Measurements from ENCODE around the gene CRYZL1.

The CRYZL1 gene

GRCh38 chr21:33648555-33648954, 7.0 kb upstream of the CRYZL1 start:
- no peak overlapping the region for H4K91ac ChIP-seq (ENCODE audit: low read depth, low read length, poor library complexity)
- H3K36me3 ChIP-seq (replicated peaks in 1 of 2; ENCODE audit: control insufficient read depth in 2 of 2, insufficient read depth in 2 of 2, low read length in 2 of 2): no peaks in the 10 kb centered on the region
- no peak overlapping the region for H2AK5ac ChIP-seq (ENCODE audit: low read depth, low read length)
- no peak overlapping the region for H3K23ac ChIP-seq (ENCODE audit: low read depth, low read length, poor library complexity)
- peaks cover 0 to 6% of the 10 kb centered on the region in 2 donors for H3K4me1 ChIP-seq (ENCODE audit: control insufficient read depth in 2 of 2, insufficient read depth in 1 of 2, low read depth in 1 of 2, low read length in 2 of 2)
- no peak overlapping the region for H2BK5ac ChIP-seq (ENCODE audit: low read length)
- no peak overlapping the region for H3K4me3 ChIP-seq (ENCODE audit: low read length in 2 of 2)
- H3K4ac ChIP-seq (ENCODE audit: low read length): no peak overlapping the region
- no peak overlapping the region for H2BK120ac ChIP-seq (ENCODE audit: low read depth, low read length)
- H2BK12ac ChIP-seq (ENCODE audit: low read length): no peak overlapping the region
- H2AFZ ChIP-seq (ENCODE audit: low read length): no peak overlapping the region
- no peak overlapping the region for H2BK15ac ChIP-seq (ENCODE audit: low read length)
- no peaks in the 10 kb centered on the region for H3K27me3 ChIP-seq (ENCODE audit: control insufficient read depth in 3 of 3, insufficient read depth in 3 of 3, low read depth in 1 of 3, low read length in 3 of 3)
- H3K4me2 ChIP-seq (ENCODE audit: insufficient read depth, low read length, poor library complexity, severe bottlenecking): no peak overlapping the region
- DNase-seq (ENCODE audit: low spot score): no peak
- no peak overlapping the region for H4K8ac ChIP-seq (ENCODE audit: low read depth, low read length)
- WGBS, 2 donors (ENCODE audit: extremely low coverage in 2 of 2, insufficient read length in 2 of 2, insufficient replicate concordance in 1 of 2): no CpG with 5 or more reads among the region's 1 CpG
- no peak overlapping the region for H3K9ac ChIP-seq (ENCODE audit: low read depth, low read length, poor library complexity)
- H3K18ac ChIP-seq (ENCODE audit: low read length): no peak overlapping the region
- peaks cover 0 to 2% of the 10 kb centered on the region in 2 donors for H3K9me3 ChIP-seq (replicated peaks in 1 of 2; ENCODE audit: control insufficient read depth in 2 of 2, insufficient read depth in 1 of 2, low read depth in 1 of 2, low read length in 2 of 2)
- no peak overlapping the region for H3K14ac ChIP-seq (ENCODE audit: low read length)
- H3K27ac ChIP-seq (replicated peaks; ENCODE audit: low read length): no peak overlapping the region
- peaks cover 5% of the 10 kb centered on the region for H3K79me1 ChIP-seq (ENCODE audit: low read depth, low read length)

- Histone ChIP-seq H3K9ac (ENCODE audit: low read depth, low read length, poor library complexity) (no peak overlapping the region), H2BK12ac (ENCODE audit: low read length) (no peak overlapping the region), H3K14ac (ENCODE audit: low read length) (no peak overlapping the region), H2BK120ac (ENCODE audit: low read depth, low read length) (no peak overlapping the region), H4K91ac (ENCODE audit: low read depth, low read length, poor library complexity) (no peak overlapping the region), H2BK15ac (ENCODE audit: low read length) (no peak overlapping the region), H3K27me3 (ENCODE audit: control insufficient read depth in 3 of 3, insufficient read depth in 3 of 3, low read depth in 1 of 3, low read length in 3 of 3) (no peaks in the 10 kb centered on the region), H2AFZ (ENCODE audit: low read length) (no peak overlapping the region), H4K8ac (ENCODE audit: low read depth, low read length) (no peak overlapping the region), H3K4me3 (ENCODE audit: low read length in 2 of 2) (no peak overlapping the region), H3K36me3 (replicated peaks in 1 of 2; ENCODE audit: control insufficient read depth in 2 of 2, insufficient read depth in 2 of 2, low read length in 2 of 2) (no peaks in the 10 kb centered on the region), H3K4me1 (ENCODE audit: control insufficient read depth in 2 of 2, insufficient read depth in 1 of 2, low read depth in 1 of 2, low read length in 2 of 2) (peaks cover 0 to 6% of the 10 kb centered on the region in 2 donors), H3K4ac (ENCODE audit: low read length) (no peak overlapping the region), H2BK5ac (ENCODE audit: low read length) (no peak overlapping the region), H2AK5ac (ENCODE audit: low read depth, low read length) (no peak overlapping the region), H3K23ac (ENCODE audit: low read depth, low read length, poor library complexity) (no peak overlapping the region), H3K9me3 (replicated peaks in 1 of 2; ENCODE audit: control insufficient read depth in 2 of 2, insufficient read depth in 1 of 2, low read depth in 1 of 2, low read length in 2 of 2) (peaks cover 0 to 2% of the 10 kb centered on the region in 2 donors), H3K4me2 (ENCODE audit: insufficient read depth, low read length, poor library complexity, severe bottlenecking) (no peak overlapping the region), H3K27ac (replicated peaks; ENCODE audit: low read length) (no peak overlapping the region), H3K18ac (ENCODE audit: low read length) (no peak overlapping the region), H3K79me1 (ENCODE audit: low read depth, low read length) (peaks cover 5% of the 10 kb centered on the region)
- no CpG with 5 or more reads among the region's 3 CpGs for WGBS, 2 donors (ENCODE audit: extremely low coverage in 2 of 2, insufficient read length in 2 of 2, insufficient replicate concordance in 1 of 2)
- DNase-seq (ENCODE audit: low spot score): no peak
Measured at GRCh38 chr21:33647587-33647986, 6.0 kb upstream of the CRYZL1 start.

- H3K4ac ChIP-seq (ENCODE audit: low read length): no peak overlapping the region
- H3K9ac ChIP-seq (ENCODE audit: low read depth, low read length, poor library complexity): no peak overlapping the region
- no peak overlapping the region for H2BK15ac ChIP-seq (ENCODE audit: low read length)
- H3K14ac ChIP-seq (ENCODE audit: low read length): no peak overlapping the region
- peaks cover 5% of the 10 kb centered on the region for H3K79me1 ChIP-seq (ENCODE audit: low read depth, low read length)
- no peak overlapping the region for H3K18ac ChIP-seq (ENCODE audit: low read length)
- DNase-seq (ENCODE audit: low spot score): no peak
- no peak overlapping the region for H2BK5ac ChIP-seq (ENCODE audit: low read length)
- no peak overlapping the region for H3K4me2 ChIP-seq (ENCODE audit: insufficient read depth, low read length, poor library complexity, severe bottlenecking)
- no peak overlapping the region for H2AFZ ChIP-seq (ENCODE audit: low read length)
- H3K4me1 ChIP-seq (ENCODE audit: control insufficient read depth in 2 of 2, insufficient read depth in 1 of 2, low read depth in 1 of 2, low read length in 2 of 2): peaks cover 0 to 3% of the 10 kb centered on the region in 2 donors
- no peaks in the 10 kb centered on the region for H3K27me3 ChIP-seq (ENCODE audit: control insufficient read depth in 3 of 3, insufficient read depth in 3 of 3, low read depth in 1 of 3, low read length in 3 of 3)
- no peak overlapping the region for H3K23ac ChIP-seq (ENCODE audit: low read depth, low read length, poor library complexity)
- H3K9me3 ChIP-seq (replicated peaks in 1 of 2; ENCODE audit: control insufficient read depth in 2 of 2, insufficient read depth in 1 of 2, low read depth in 1 of 2, low read length in 2 of 2): peaks cover 0 to 2% of the 10 kb centered on the region in 2 donors
- no peak overlapping the region for H2AK5ac ChIP-seq (ENCODE audit: low read depth, low read length)
- no peak overlapping the region for H3K27ac ChIP-seq (replicated peaks; ENCODE audit: low read length)
- H2BK12ac ChIP-seq (ENCODE audit: low read length): no peak overlapping the region
- H4K91ac ChIP-seq (ENCODE audit: low read depth, low read length, poor library complexity): no peak overlapping the region
- H2BK120ac ChIP-seq (ENCODE audit: low read depth, low read length): no peak overlapping the region
- no peaks in the 10 kb centered on the region for H3K36me3 ChIP-seq (replicated peaks in 1 of 2; ENCODE audit: control insufficient read depth in 2 of 2, insufficient read depth in 2 of 2, low read length in 2 of 2)
- no CpG with 5 or more reads among the region's 4 CpGs for WGBS, 2 donors (ENCODE audit: extremely low coverage in 2 of 2, insufficient read length in 2 of 2, insufficient replicate concordance in 1 of 2)
- H3K4me3 ChIP-seq (ENCODE audit: low read length in 2 of 2): no peak overlapping the region
- H4K8ac ChIP-seq (ENCODE audit: low read depth, low read length): no peak overlapping the region
Measured at GRCh38 chr21:33645730-33646129, 4.2 kb upstream of the CRYZL1 start.

- Histone ChIP-seq H3K4me1 (ENCODE audit: control insufficient read depth in 2 of 2, insufficient read depth in 1 of 2, low read depth in 1 of 2, low read length in 2 of 2) (no peaks in the 10 kb centered on the region), H3K4me3 (ENCODE audit: low read length in 2 of 2) (peak overlapping the region in 1 of 2 donors; percentile 75), H3K9me3 (replicated peaks in 1 of 2; ENCODE audit: control insufficient read depth in 2 of 2, insufficient read depth in 1 of 2, low read depth in 1 of 2, low read length in 2 of 2) (peaks cover 0 to 2% of the 10 kb centered on the region in 2 donors), H2BK15ac (ENCODE audit: low read length) (no peak overlapping the region), H3K23ac (ENCODE audit: low read depth, low read length, poor library complexity) (no peak overlapping the region), H4K8ac (ENCODE audit: low read depth, low read length) (no peak overlapping the region), H3K14ac (ENCODE audit: low read length) (no peak overlapping the region), H3K9ac (ENCODE audit: low read depth, low read length, poor library complexity) (no peak overlapping the region), H3K18ac (ENCODE audit: low read length) (no peak overlapping the region), H3K27ac (replicated peaks; ENCODE audit: low read length) (no peak overlapping the region), H3K4me2 (ENCODE audit: insufficient read depth, low read length, poor library complexity, severe bottlenecking) (no peak overlapping the region), H3K36me3 (replicated peaks in 1 of 2; ENCODE audit: control insufficient read depth in 2 of 2, insufficient read depth in 2 of 2, low read length in 2 of 2) (peaks cover 0 to 3% of the 10 kb centered on the region in 2 donors), H2BK12ac (ENCODE audit: low read length) (no peak overlapping the region), H3K27me3 (ENCODE audit: control insufficient read depth in 3 of 3, insufficient read depth in 3 of 3, low read depth in 1 of 3, low read length in 3 of 3) (no peaks in the 10 kb centered on the region), H2BK5ac (ENCODE audit: low read length) (no peak overlapping the region), H4K91ac (ENCODE audit: low read depth, low read length, poor library complexity) (no peak overlapping the region), H2AFZ (ENCODE audit: low read length) (no peak overlapping the region), H2BK120ac (ENCODE audit: low read depth, low read length) (no peak overlapping the region), H2AK5ac (ENCODE audit: low read depth, low read length) (no peak overlapping the region), H3K79me1 (ENCODE audit: low read depth, low read length) (peaks cover 2% of the 10 kb centered on the region), H3K4ac (ENCODE audit: low read length) (no peak overlapping the region)
- no peak for DNase-seq (ENCODE audit: low spot score)
- no CpG with 5 or more reads among the region's 11 CpGs for WGBS, 2 donors (ENCODE audit: extremely low coverage in 2 of 2, insufficient read length in 2 of 2, insufficient replicate concordance in 1 of 2)
Measured at GRCh38 chr21:33644383-33645074, 3.0 kb upstream of the CRYZL1 start.
